GM21619 (cell line): ENCODE results near the gene AKR7A3.
"Not testable (repeated sequence)": the region's sequence is repeated elsewhere in the genome, so short reads cannot be mapped to it uniquely, and the experiment has no call there.

Experiments used
- ATAC-seq: cut with Tn5 transposase; IDR thresholded peaks from one replicate; pipeline ENCODE4 v1.9.1; 2021; ENCODE audit not compliant: unreplicated experiment

Gene AKR7A3

GRCh38 chr1:19319196-19319595 lies 30.6 kb upstream of the AKR7A3 start:
- ATAC-seq: no peak

GRCh38 chr1:19317126-19317910 lies 28.7 kb upstream of the AKR7A3 start:
- ATAC-seq: no peak

GRCh38 chr1:19315378-19316198 lies 27.0 kb upstream of the AKR7A3 start:
- ATAC-seq: peak; percentile 30

GRCh38 chr1:19313961-19314882 lies 25.7 kb upstream of the AKR7A3 start:
- no peak for ATAC-seq

- ATAC-seq: no peak
These were observed 25.0 kb upstream of the AKR7A3 start for GRCh38 chr1:19313636-19313959.

- ATAC-seq: peak; percentile 11
These were observed 24.4 kb upstream of the AKR7A3 start for GRCh38 chr1:19312782-19313635.

- peak; percentile 52 for ATAC-seq
These were observed 23.6 kb upstream of the AKR7A3 start, which contains the start of the genes AKR7A2 and SLC66A1 for GRCh38 chr1:19311931-19312781. Gene AKR7A2 (minus strand): TSS chr1:19312144. CDS start chr1:19312124, 20 bp downstream. Gene SLC66A1 (plus strand): TSS chr1:19312326. CDS start chr1:19317678, 5,352 bp downstream.

GRCh38 chr1:19311503-19311930 lies 22.9 kb upstream of the AKR7A3 start:
- peak; percentile 10 for ATAC-seq

- ATAC-seq: no peak
These were observed 22.3 kb upstream of the AKR7A3 start for GRCh38 chr1:19310720-19311502.

GRCh38 chr1:19310061-19310460 lies 21.5 kb upstream of the AKR7A3 start:
- no peak for ATAC-seq

GRCh38 chr1:19309123-19309813 lies 20.7 kb upstream of the AKR7A3 start:
- ATAC-seq: no peak

- no peak for ATAC-seq
These were observed 19.9 kb upstream of the AKR7A3 start for GRCh38 chr1:19308509-19308907.

GRCh38 chr1:19307794-19308508 lies 19.4 kb upstream of the AKR7A3 start:
- ATAC-seq: no peak

GRCh38 chr1:19306941-19307340 lies 18.4 kb upstream of the AKR7A3 start:
- ATAC-seq: no peak

- no peak for ATAC-seq
These were observed 17.3 kb upstream of the AKR7A3 start for GRCh38 chr1:19305880-19306279.

GRCh38 chr1:19304081-19304480 lies 15.5 kb upstream of the AKR7A3 start:
- ATAC-seq: not testable (repeated sequence)

GRCh38 chr1:19300211-19300610 lies 11.6 kb upstream of the AKR7A3 start:
- no peak for ATAC-seq
